DMS153 treated with DMSO at 0.1 percent for 48 hours (cell line): ENCODE results near the gene CLTCL1.
"Not testable (repeated sequence)": the region's sequence is repeated elsewhere in the genome, so short reads cannot be mapped to it uniquely, and the experiment has no call there.

Experiments used
- DNase-seq: peaks from one replicate; lab custom pipeline; 2025; ENCODE audit not compliant: unreplicated experiment; lab: John Stamatoyannopoulos, UW

CLTCL1 gene

DNA sequence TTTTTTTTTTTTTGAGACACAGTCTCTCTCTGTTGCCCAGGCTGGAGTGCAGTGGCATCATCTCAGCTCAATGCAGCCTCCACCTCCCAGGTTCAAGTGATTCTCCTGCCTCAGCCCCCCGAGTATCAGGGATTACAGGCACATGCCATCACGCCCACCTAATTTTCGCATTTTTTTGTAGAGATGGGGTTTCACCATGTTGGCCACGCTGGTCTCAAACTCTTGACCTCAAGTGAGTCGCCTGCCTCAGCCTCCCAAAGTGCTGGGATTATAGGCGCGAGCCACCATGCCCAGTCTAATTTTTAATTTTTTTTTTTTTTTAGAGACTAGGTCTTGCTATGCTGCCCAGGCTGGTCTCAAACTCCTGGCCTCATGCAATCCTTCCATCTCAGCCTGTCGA, 35.2 kb downstream of the CLTCL1 start:
- DNase-seq, result not testable (repeated sequence)

DNA sequence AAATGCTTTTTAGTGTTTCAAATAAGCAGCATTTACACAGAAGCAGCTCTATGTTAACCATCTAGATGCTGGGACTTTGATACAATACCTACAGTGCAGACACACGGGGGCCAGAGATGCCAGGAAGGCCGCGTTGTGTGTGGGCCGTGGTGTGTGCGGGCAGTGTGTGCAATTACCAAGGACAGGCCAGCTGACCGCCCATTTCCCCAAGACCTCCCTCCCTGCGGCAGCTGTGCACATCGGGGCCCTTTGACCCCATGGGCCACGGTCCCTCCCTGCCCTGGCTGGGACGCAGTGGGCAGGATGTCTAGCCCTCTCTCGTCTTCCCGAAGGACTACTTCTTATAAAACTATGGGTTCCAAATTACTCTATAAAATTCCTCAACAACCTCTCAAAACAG, 38.4 kb downstream of the CLTCL1 start:
- no peak for DNase-seq

DNA sequence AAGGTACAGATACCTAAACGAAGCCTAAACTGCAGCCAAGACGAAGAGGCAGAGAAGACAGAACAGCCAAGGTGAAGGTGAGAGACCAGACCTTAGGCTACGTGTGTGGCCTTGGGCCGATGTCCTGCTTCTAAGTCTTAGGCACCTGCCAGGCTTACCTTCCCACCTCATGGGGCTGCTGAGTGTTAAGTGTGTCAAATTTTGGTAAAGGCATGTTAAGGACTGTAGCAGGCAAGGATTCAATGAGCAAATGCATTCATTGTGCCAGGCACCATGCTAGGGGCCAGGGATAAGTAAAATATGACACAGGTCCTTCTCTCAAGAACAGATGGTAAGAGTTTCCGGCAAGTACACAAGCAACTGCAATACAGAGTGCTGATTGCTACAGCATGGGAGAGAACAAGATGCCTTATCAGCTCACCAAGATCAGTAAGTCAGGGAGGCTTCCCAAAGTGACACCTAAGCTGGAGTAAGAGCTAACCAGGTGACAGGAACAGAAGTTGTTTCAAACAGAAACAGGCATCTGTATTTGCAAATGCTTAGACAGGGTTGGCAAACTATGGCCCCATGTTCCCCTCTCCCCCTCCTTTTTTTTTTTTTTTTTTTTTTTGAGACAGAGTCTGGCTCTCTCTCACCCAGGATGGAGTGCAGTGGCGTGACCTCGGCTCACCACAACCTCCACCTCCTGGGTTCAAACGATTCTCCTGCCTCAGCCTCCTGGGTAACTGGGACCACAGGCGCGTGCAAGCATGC, 46.7 kb downstream of the CLTCL1 start:
- no peak for DNase-seq

DNA sequence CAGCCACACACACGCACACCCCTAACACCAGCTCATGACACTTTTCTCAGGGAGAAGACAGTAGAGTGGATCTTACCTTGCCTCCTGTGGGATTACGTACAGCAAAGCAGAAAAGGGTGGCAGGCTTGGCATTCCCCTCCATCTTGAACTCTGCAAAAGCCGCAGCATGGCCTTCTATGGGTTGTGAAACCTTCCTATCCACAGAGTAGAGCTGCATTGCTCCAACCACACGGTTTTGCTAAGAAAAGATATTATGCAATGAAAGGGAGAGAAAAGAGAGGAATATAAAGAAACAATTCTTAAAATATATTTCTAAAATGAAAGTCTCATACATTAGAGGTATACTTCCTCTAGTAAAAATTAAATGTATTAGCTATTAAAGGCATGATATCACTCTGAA, 48.8 kb downstream of the CLTCL1 start:
- no peak for DNase-seq

DNA sequence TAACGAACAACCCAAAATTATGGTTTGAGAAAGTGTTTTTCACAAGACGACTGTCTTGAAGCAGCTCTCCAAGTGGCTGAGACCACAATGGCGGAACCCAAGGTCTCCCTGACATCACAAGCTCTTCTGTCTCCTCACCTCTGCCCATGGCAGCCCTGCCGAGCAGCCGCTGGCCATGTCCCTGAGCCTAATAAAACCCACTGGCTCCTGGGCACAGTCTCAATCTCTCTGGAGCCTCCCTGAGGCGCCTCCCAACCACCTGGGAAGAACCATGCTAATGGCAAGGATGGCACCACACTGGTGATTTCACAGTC, 50.0 kb downstream of the CLTCL1 start:
- no peak for DNase-seq

DNA sequence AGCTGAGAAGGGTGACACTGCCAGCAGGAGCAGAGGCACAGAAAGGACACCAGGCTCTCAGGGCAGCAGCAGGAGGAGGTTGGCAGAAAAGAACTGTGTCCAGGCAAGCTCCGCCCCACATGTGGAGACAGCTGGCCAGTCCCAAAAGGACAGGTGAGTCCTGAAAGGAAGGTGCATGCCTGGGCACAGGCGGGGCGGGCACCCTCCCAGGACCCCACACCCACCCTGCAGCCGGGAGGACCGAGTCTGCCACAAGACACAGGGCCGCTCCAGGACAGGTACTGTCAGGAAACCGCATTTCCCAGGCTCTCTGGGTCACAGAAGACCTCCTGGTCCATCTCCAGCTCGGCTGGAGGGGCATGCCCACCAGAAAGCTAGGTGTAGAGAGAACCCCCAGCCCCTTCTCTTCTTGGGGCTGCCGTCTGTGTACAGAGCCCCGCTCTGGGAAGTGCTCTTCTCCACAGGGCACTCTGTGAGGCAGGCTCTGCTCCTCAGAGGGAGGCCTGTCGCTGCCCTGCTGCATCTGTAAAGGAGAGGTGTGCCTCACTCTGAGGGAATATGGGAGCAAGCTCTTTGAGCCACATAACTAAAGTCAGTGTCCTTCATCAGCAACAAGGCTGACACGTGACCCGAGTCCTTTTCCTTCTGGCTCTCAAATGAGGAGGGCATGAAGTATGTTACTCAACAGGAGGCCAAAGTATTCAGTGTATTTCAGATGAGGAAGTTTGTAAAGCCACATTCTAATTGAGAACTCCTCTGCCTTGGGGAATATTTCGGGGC, 50.5 kb downstream of the CLTCL1 start:
- no peak for DNase-seq

DNA sequence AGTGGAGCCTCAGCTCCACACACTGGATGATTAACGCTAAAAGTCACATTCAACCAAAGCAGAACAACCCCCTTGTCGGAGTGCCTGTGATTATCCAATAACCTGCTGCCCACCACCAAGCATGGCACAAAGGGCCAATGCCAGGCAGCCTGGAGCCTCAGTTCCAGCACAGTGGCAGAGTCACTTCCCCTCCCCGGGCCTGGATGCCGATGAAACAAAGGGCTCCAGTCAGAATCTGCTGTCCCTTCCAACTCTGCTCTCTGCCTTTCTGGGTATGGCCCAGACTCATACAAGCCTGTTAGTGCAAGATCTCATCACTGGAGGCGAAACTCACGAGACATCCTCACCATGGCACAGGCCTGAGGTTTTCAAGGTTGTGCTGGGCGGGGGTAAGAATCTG, 52.1 kb downstream of the CLTCL1 start:
- DNase-seq, result no peak

DNA sequence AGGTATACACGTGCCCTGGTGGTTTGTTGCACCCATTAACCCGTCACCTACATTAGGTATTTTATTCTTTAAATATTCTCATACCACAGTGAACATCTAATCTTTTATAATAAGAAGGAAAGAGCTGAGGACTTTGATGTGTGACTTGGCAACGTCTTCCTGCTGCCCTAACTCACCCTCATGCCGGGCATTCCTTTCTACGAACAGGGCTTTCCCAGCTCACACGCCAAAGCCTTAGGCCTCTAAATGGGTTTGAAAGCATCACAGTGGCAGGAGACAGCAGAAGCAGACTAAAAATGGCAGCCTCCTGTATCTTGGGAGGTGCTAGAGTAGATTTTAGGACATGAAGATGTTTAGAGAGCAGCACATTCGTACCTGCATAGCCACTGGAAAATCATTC, 52.6 kb downstream of the CLTCL1 start:
- DNase-seq, result no peak

DNA sequence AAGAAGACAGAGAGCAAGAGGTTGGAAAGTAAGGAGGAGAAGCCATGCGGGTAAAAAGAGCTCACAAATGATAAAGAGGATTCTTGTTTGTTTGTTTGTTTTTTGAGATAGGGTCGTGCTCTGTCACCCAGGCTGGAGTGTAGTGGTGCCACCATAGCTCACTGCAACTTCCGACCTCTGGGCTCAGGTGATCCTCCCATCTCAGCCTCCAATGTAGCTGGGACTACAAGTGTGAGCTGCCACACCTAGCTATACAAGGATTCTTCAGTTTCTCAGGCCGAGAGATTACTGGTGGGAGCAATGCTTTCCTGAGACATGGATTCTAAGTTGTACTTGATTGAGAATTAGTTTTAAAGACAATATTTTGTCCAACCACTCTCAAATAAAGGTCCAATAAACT, 55.6 kb downstream of the CLTCL1 start:
- no peak for DNase-seq

DNA sequence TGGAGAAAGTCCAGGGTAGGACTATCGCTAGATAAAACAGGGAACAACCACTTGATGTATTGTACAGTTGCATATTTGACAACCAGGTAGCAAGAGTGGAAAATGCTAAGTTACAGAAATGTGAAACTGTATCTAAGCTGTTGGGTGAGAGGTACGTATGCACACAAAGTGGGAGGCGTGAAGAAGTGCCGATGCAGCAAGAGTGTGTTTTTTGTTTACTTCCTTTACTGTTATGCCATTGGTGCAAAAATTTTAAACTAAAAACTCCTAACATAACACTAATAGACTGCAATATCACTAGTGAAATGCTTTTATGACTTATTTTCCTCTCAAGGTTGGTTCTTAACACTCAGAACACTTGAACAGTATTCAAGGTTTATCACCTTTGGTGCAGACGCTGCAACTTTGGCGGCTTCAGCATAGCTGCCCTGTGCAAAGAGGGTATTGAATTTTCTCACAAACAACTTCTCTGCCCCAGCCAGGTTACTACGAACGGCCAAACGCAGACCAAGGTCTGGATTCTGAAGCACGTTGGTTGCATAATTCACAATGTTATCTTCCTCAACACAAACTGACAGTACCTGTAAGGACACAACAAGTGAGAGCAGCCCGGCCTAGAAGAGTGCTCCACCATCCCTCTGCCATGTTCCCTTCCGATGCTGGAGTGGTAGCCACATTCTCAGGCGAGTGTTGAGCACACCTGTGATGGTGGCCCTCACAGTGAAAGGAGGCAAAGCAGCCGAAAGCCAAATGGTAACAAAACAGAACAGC, 57.2 kb downstream of the CLTCL1 start:
- no peak for DNase-seq

DNA sequence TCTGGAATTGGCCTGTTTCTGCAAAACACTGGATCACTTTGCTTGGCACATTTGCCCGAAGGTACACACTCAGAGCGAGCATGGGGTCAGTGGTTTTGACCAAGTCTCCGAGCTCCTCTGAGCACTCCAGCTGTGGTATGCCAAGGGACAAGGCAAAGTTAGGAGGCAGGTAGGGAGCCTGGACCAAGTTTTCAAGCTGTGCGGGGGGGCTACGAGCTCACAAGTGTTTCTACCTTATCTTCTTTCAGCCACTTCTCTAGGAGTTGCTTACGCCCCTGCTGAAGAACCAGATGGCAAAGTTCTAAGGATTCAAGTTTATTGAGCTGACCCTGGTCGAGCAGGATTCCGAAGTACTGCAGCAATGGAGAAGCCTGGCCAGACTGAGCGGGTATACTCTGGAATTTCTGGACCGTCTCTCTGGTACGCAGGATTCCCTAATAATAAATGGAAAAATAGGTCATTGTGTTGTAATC, 58.3 kb downstream of the CLTCL1 start:
- no peak for DNase-seq

DNA sequence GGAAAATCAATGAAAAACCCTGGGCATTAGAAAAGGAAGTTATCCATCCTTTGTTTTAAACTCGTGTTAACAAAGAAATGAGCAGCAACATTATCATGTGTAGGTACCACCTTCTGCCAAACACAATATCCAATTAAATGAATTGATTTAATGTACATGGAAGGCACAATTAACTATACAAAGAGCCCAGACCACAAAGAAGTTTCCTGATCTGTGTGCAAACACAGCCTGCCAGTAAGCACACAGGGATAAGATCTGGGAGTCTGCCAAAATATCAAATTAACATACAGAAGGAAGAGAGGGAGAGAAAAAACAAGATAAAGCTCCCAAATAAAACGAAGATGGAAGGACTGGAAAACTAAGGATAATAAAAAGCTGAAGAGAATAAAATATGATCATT, 58.9 kb downstream of the CLTCL1 start:
- DNase-seq, result peak; percentile 77

DNA sequence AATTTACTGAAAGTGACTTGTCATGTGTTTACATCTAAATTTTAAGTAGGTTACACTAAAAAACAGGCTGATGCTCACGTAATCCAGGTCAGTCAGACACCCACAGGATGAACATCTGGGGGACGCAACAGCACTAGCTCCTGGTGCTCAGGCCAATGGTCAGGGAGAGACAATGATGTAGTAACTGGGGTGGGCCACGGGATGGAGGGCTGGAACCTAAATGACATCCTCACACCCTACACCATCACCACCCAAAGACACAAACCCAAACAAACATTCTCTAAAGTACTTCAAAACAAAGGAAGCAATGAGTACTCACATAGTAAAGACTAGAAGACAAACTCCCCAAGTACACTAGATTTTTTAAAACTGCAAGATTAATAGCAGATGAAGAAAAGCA, 59.5 kb downstream of the CLTCL1 start:
- no peak for DNase-seq

DNA sequence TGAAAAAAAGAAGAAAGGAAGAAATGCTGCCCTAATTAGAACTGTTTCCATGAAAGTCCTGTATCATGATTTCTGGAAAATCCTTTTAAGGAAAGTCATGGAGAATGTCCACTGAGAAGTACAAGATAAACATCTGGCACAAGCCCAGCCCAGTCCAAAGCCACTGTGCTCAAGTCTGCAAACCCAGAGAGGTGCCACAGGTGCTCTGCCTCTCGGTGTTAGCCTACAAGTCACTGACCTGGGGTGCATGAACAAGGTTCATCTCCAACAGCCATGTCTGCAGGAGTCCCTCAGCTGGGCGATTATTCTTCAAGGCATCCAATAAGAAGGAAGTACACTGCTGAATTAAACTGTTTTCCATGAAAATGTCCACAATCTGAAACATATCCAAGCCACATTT, 61.9 kb downstream of the CLTCL1 start:
- DNase-seq, result no peak

DNA sequence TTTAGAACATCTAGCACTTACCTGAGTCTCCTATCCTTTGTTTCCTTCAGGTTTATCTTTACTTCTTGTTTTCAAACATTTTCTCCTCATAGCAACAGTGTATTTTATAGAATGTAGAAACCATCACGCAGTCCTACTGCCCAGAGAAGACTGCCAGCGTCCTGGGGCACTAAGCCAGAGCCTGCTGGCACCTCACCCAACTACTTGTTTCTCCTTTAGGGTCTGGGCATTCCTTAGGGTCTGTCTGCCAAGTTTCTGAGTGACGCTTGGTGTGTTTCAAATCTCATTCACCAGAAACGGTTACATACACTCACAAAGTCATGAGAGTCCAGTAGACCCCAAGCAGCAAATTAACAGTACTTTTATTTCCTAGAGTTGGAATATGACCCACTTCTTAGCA, 63.3 kb downstream of the CLTCL1 start:
- DNase-seq, result no peak

DNA sequence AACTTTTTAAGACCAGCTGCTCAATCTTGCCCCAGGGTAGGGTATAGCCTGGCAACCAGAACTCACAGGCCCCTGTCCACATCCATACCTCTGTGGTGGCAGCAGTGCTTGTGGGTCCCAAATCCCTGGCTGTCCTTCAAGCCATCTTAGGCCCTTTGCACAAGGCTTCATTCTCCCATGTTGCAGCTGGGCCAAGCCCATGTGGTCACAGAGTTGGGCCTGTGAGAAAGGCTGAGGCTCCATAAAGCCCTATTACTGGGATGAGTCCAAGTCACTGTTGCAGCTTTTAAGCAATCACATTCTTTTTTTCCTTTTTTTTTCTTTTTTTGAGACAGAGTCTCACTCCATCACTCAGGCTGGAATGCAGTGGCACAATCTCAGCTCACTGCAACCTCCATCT, 65.1 kb downstream of the CLTCL1 start:
- no peak for DNase-seq

DNA sequence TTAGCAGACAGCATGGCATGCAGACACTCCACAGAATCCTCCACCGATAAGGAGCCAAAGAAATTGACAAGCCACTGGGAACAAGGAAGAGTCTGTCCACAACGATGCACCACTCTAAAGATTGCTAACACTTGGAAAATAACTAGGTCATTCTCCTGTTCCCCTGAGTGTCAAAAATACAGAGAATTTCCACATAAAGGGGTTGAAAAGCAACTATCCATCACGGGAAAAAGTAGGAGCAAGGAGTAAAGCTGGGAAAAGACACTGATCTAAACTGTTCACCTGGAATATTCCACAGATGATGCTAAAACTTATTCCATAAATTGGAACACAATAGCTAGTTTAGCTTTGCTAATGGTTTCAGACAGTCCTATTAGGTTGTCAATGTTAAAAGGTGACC, 66.0 kb downstream of the CLTCL1 start:
- DNase-seq, result no peak

DNA sequence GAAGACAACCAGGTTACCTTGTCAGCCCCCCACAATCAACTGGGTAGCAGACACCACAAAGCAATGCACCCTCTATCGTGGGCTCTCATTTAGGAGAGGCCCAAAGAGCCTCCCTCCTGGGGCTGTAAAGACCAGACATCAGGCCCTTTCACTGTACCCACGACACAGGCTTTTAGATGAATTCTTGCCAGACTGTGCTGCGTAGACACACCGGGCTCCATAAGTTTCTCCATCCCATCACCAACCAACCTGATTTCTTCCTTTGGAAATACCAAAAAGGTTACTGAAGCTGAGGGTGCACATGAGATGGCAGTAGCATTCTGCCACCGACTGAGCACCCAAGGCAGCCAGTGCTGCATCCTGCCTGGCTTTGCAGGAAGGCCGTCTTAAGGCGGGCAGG, 66.5 kb downstream of the CLTCL1 start:
- no peak for DNase-seq

DNA sequence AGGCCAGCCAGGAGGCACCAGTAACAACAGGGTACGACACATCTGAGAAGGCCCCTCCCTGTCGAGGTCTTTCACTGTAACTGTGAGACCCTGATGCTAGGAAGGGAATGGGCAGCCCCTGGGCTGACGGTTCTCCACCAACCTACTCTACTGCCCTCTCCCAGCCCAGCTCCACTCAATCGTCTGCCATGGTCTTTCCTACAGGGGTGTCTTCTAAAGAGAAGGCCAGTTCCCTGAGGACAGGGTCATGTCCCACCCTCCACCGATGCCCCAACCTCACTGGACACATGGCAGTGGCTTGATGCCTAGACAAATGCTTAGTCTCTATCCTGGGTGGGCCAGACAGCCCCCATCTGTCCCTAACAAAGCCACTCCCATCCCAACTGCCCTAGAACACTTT, 67.0 kb downstream of the CLTCL1 start:
- DNase-seq, result no peak

DNA sequence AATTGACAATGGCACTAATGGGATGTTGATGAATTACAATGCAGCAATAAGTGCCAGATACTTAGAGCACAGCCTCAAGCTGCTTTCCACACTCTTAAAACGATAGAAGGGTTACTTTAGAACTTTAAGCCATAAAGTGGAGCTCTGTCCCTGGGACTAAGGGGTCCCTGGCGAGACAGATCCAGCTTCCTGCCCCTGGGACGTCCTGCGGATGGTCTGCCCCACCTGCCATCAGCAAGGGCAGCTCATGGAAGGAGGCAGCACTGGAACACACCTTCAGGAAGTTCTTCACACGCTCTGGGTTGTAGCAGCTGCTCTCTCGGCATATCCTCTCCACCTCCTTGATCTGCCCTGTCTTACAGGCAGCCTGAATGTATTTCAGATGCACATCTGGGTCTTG, 67.9 kb downstream of the CLTCL1 start:
- no peak for DNase-seq

DNA sequence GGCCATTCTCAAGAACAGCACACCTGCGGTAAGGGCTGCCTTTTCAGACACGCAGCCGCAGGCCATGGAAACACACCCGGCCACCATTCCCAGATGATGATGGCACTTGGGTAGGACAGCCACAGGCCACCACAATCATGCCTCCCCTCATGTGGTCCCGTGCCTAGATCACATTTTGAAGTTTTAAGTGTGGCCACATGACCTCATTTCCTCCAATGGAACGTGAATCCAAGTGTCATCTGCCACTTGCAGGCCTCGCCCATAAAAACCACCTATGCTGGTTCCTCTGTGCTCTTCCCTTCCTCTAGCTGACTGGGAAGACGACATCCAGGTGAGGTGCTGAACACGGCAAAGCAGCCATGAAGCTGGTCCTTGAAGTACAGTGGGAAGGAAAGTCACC, 68.4 kb downstream of the CLTCL1 start:
- DNase-seq, result no peak
